ENCODE results near the gene TNS3.

DNA sequence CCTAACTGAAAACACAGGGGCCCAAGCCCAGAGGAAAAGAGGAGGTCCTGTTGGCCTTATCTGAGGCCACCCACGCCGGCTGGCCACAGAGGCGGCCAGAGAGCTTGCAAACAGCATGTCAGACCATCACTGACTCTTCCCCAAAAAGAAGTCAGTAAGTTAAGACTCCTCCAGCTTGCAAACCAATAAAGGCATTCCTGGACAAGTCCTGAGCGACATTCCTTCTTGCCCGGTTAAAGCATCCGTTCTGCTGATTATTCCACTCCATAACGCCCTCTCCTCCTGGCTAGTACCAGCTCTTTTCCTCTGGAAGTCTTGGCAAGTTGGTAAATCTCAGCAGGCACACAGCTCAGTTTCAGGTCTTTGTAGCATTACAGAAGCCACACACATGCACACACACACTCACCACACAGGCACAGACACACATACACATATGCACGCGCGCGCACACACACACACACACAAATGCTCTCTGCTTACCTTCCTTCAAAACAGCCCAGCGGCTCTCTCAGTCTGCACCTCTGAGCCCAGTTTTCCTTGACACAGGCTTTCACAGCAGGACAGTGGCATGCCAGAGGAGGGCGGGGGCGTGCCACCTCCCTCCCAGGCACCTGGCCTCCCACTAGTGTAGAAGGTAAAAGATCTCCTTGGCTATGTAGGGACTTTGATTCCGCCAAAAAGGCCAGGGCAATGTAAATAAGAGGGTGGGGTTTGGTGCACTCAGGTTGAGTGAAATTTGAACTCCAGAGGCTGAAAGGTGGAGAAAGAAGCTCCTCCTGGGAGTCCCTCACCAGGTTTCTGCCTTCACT lies 201.4 kb downstream of the TNS3 start:
- TF ChIP-seq, protein P1, sequence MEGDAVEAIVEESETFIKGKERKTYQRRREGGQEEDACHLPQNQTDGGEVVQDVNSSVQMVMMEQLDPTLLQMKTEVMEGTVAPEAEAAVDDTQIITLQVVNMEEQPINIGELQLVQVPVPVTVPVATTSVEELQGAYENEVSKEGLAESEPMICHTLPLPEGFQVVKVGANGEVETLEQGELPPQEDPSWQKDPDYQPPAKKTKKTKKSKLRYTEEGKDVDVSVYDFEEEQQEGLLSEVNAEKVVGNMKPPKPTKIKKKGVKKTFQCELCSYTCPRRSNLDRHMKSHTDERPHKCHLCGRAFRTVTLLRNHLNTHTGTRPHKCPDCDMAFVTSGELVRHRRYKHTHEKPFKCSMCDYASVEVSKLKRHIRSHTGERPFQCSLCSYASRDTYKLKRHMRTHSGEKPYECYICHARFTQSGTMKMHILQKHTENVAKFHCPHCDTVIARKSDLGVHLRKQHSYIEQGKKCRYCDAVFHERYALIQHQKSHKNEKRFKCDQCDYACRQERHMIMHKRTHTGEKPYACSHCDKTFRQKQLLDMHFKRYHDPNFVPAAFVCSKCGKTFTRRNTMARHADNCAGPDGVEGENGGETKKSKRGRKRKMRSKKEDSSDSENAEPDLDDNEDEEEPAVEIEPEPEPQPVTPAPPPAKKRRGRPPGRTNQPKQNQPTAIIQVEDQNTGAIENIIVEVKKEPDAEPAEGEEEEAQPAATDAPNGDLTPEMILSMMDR (IDR thresholded peaks at IDR 0.05): no peak
- TF ChIP-seq POLR2A (IDR thresholded peaks at IDR 0.05; ENCODE audit: low read depth): no peak
